Hindlimb muscle (tissue), 1 donor: Measurements from ENCODE around the gene ZNF440. TPM values are rescaled to one million over a fixed set of nuclear protein-coding genes. Genes with fewer than 3 reads are reported as not detected.

Experiments
- polyA plus RNA-seq: library from polyadenylated mRNA; unstranded; fragments of 120-200 nt; gene quantifications from one replicate; pipeline ENCODE4 v1.2.1, GENCODE V29; 2013; ENCODE audit not compliant: insufficient read length

The ZNF440 gene
- polyA plus RNA-seq, 1 donor, result 6.4 TPM

Other genes with a start within 250 kb of the ZNF440 start
- gene ACP5, start 236.6 kb upstream of the ZNF440 start, polyA plus RNA-seq, result 2.7 TPM
- gene ZNF627, start 216.8 kb upstream of the ZNF440 start, polyA plus RNA-seq, result 11.0 TPM
- 3.7 TPM for gene ZNF823, start 75.3 kb upstream of the ZNF440 start, polyA plus RNA-seq
- 6.4 TPM for gene ZNF441, start 47.3 kb upstream of the ZNF440 start, polyA plus RNA-seq
- gene ZNF491, start 15.8 kb upstream of the ZNF440 start, polyA plus RNA-seq, result 4.5 TPM
- 4.1 TPM for gene ZNF439, start 34.5 kb downstream of the ZNF440 start, polyA plus RNA-seq
- gene ZNF69, start 73.5 kb downstream of the ZNF440 start, polyA plus RNA-seq, result 3.4 TPM
- 7.4 TPM for gene ZNF700, start 110.8 kb downstream of the ZNF440 start, polyA plus RNA-seq
- 2.4 TPM for gene ZNF763, start 150.8 kb downstream of the ZNF440 start, polyA plus RNA-seq
- 4.6 TPM for gene ZNF433, start 221.4 kb downstream of the ZNF440 start, polyA plus RNA-seq
- 0.31 TPM for gene ZNF878, start 238.7 kb downstream of the ZNF440 start, polyA plus RNA-seq